Measurements from ENCODE around the gene INPP5D. TPM values are rescaled to one million over a fixed set of nuclear protein-coding genes. Genes with fewer than 3 reads are reported as not detected.
"Not testable (repeated sequence)": the region's sequence is repeated elsewhere in the genome, so short reads cannot be mapped to it uniquely, and the experiment has no call there.

INPP5D gene
- total and polyA plus RNA-seq, 2 of the 13 experiments (the other 11 are each of a cell fraction or from before 2014, with no cell fraction given): 16.7 to 18.0 TPM

- TF ChIP-seq MAZ (IDR thresholded peaks at IDR 0.05; ENCODE audit: borderline replicate concordance, low read depth, low read length): no peak
- no peak for TF ChIP-seq MAZ (CRISPR knock-in tag; IDR thresholded peaks at IDR 0.05; ENCODE audit: low read depth)
- TF ChIP-seq SPEN (CRISPR knock-in tag; IDR thresholded peaks at IDR 0.05; ENCODE audit: low read depth): no peak
- no peak for TF ChIP-seq HOXA9 (CRISPR knock-in tag; IDR thresholded peaks at IDR 0.05; ENCODE audit: borderline replicate concordance)
- TF ChIP-seq, protein P1, sequence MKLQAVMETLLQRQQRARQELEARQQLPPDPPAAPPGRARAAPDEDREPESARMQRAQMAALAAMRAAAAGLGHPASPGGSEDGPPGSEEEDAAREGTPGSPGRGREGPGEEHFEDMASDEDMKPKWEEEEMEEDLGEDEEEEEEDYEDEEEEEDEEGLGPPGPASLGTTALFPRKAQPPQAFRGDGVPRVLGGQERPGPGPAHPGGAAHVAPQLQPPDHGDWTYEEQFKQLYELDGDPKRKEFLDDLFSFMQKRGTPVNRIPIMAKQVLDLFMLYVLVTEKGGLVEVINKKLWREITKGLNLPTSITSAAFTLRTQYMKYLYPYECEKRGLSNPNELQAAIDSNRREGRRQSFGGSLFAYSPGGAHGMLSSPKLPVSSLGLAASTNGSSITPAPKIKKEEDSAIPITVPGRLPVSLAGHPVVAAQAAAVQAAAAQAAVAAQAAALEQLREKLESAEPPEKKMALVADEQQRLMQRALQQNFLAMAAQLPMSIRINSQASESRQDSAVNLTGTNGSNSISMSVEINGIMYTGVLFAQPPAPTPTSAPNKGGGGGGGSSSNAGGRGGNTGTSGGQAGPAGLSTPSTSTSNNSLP (IDR thresholded peaks at IDR 0.05; ENCODE audit: low read depth, low read length): no peak
- no peak for TF ChIP-seq TARDBP (CRISPR knock-in tag; IDR thresholded peaks at IDR 0.05)
- no peak for TF ChIP-seq THAP9 (CRISPR knock-in tag; IDR thresholded peaks at IDR 0.05; ENCODE audit: borderline replicate concordance)
- TF ChIP-seq, protein P2, sequence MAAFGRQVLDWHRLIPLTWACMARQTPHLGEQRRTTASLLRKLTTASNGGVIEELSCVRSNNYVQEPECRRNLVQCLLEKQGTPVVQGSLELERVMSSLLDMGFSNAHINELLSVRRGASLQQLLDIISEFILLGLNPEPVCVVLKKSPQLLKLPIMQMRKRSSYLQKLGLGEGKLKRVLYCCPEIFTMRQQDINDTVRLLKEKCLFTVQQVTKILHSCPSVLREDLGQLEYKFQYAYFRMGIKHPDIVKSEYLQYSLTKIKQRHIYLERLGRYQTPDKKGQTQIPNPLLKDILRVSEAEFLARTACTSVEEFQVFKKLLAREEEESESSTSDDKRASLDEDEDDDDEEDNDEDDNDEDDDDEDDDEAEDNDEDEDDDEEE (CRISPR knock-in tag; IDR thresholded peaks at IDR 0.05): no peak
Observed at GRCh38 chr2:233098618-233099017, 38.5 kb downstream of the INPP5D start (continued).

DNA sequence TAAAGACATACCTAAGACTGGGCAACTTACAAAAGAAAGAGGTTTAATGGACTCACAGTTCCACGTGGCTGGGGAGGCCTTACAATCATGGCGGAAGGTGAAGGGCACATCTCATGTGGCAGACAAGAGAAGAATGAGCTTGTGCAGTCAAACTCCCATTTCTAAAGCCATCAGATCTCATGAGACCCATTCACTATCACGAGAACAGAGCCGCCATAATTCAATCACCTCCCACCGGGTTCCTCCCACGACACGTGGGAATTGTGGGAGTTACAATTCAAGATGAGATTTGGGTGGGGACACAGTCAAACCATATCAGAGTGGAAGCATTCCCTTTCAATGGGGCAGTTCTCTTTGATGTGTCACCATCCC, 39.7 kb downstream of the INPP5D start:
- in situ Hi-C loops (cut with HindIII; ENCODE audit: extremely low pct_ligation_motif_present, low pct_unique_long_range_greater_than_20kb); H3K79me2 ChIP-seq (ENCODE audit: insufficient read depth, low read length); H3K4me3 ChIP-seq (replicated peaks in 1 of 3; ENCODE audit: insufficient read depth in 1 of 3, low read depth in 2 of 3, low read length in 3 of 3); H3K27me3 ChIP-seq (ENCODE audit: control insufficient read depth in 1 of 2, insufficient read depth in 2 of 2, low read length in 2 of 2); CTCF ChIA-PET (ENCODE audit: low intra/inter-chr PET ratio, low total read pairs); POLR2A ChIA-PET; H2AFZ ChIP-seq (ENCODE audit: low read length); H3K4me2 ChIP-seq (ENCODE audit: low read depth, low read length); H3K36me3 ChIP-seq (replicated peaks in 1 of 2; ENCODE audit: control insufficient read depth in 1 of 2, insufficient read depth in 2 of 2, low read length in 2 of 2); H4K20me1 ChIP-seq (ENCODE audit: insufficient read depth, low read length); ATAC-seq; H3K9me3 ChIP-seq (ENCODE audit: low read length); FAIRE-seq; H3K4me1 ChIP-seq (ENCODE audit: insufficient read depth, low read length); H3K27ac ChIP-seq (ENCODE audit: extremely low read length, insufficient read depth, low read length); BruUV-seq (replicated peaks); DNase-seq (ENCODE audit: low spot score); H3K9ac ChIP-seq (ENCODE audit: insufficient read depth, low read depth, low read length): not testable (repeated sequence)
- 96% methylated on average over 7 of the region's 7 CpGs for WGBS (ENCODE audit: low lambda C conversion rate)
- intact Hi-C loops (cut with micrococcal nuclease; ENCODE audit: unreplicated experiment): loop anchor here (2.0 kb wide), 1 partner anchor 151 kb away; the partner anchor contains the start of gene ATG16L1
